Activated naive CD4-positive, alpha-beta T cell treated with Interleukin-2 at 50 U/mL for 16 hours (primary cell): ENCODE results near the gene KCNK16.
A peak's percentile ranks its signal among the peaks of the same experiment; 100 is the strongest.

Source experiments
- DNase-seq: peaks from one replicate; pipeline ENCODE4 v3.0.0-alpha.2; 2020

KCNK16 gene

DNA sequence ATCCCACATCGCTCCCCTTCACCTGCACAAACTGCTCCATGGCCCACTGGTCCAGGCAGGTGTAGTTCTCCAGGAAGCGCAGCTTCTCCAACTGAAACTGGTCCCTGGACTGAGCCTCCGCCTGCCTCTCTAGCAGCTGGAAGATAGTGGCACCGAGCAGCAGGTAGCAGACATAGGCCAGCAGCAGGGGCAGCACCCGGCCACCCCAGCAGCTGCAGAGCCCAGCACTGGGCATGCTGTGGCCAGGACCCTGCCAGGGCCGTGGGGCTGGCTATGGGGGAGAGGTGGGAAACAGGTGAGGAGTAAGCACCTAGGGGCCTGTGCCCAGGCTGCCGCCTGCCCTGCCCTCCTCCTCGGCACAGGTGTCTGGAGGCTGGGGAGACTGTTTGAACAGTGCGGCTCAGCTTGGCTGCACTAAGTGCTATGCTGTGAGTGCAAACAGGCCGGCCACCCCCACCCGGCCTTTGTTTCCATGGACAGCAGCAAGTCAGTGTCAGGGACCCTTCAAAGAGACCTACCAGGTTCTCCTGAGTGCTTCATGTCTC lies at the start of gene KCNK16:
TSS of gene KCNK16 (minus strand) at position 397 of the 545 bp plus-strand sequence. CDS start at position 235, 162 bp downstream.
- DNase-seq, result no peak

DNA sequence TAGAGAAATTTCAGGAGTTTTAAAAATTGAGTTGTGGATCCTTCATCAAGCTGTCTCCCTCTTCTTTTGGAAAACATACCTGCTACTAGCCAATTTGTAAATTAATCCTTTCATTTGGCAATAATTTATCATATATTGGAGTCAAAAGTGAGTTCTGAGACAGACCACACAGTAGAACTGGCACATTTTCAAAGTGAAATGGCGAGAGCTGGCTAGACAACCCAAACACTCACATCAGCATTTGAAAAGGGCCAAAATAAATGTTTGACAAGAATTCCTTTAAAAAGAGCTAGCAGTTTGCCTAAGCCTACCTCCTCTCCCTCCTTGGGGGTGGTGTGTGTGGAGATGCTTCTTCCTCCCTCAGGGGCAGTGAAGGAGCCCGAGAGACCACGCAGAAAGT lies 47.9 kb upstream of the KCNK16 start:
- DNase-seq, result no peak

DNA sequence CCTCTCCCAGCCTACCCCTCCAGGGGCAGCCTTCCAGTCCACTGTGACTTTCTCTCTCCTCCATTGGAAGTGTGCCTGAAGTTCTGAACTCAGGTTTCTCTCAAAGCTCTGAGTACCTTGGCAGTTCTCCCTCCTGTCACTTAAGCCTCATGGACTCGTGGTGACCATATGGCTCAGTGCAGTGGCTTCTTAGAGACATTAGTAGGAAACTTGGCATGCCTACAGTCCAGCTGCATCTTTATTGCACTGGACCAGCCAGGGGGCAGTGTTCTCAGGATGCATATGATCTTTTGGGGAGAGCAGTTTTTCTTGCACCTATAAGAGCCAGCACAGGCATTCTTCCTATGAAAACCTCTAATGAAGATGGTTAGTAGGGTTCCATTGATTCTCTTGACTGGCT lies 47.5 kb upstream of the KCNK16 start:
- no peak for DNase-seq

DNA sequence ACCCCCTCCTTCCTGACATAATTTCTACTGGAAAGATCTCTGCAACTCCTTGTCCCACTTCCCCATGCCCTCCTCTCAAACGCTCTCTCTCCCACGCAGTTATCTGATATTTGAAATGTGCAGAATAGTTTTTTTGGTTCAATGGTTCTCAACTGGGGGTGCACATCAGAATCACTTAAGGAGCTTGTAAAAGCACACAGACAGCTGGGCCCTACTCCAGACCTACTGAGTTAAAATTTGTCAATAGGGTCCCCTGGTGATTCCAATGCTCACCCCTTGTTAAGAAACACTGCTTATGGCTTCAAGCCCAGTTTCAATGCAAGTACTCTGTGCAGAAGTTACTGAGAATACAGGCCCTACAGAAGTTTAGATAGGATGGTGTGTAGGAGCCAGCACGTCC lies 45.2 kb upstream of the KCNK16 start:
- no peak for DNase-seq

DNA sequence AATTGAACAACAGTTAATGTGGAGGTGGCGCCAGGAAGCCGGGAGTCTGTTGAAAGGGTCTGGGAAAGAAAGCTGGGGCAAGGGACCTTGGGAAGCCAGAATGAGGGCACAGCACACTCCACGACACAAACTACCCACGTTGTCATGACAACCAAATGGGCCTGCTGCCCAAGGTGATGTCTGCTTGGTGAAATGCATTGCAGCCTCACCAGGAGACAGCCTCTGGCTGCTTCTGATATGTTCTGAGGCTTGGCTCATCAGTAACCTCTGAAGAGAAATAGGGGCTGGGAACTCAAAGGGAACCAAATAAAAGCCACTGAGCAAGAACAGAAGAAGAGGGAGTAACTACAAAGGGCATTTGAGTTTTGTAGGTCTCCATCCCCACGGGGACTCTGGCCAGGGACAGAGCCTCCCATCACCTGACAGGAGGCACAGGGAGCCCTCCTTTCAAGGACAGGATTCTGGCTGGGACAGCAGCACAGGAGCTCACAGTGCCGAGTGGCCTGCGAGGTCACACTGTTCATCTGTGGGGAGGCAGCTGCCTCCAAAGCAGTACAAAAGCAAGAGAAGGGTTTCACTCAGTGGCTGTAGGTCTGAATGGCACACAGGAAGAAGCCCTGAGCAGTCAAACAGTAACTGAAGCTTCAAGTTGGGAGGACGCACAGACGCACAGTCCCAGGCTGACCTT lies 44.6 kb upstream of the KCNK16 start:
- no peak for DNase-seq

DNA sequence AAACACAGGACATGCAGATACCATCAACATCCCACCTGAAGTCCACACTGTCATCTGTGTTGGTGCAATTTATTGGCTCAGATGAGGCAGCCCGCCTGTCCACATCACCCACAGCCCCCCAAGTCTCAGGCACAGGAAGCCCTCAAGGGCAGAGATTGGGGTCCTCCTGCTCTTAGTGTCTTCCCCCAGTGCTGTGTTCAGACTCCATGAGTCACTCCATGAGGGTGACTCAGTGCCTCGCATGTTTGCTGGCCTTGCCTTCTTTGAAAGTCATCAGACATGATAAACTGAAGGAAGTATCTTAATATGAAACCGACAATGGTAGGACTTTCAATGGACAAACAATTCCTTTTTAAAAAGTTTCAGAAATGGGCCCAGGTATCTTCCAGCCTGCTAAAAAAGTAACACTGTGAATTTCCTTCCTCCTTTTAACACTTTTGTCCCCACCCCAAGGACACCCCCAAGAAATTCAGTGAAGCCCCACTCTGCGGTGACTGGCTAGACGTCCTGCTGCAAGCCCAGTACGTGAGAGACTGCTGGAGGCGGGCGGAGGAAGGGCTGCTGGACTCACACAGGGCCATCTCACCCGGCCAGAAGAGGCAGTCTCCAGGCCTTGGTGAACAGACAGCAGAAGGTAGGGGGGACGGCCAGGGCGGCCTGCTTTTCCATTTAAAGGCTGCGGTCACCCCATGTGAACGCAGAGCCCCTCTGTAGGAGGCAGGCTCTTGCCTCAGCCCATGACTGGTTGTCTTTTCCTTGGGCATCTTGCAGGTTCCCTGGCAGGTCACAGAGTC lies 43.0 kb upstream of the KCNK16 start:
- DNase-seq, result no peak

DNA sequence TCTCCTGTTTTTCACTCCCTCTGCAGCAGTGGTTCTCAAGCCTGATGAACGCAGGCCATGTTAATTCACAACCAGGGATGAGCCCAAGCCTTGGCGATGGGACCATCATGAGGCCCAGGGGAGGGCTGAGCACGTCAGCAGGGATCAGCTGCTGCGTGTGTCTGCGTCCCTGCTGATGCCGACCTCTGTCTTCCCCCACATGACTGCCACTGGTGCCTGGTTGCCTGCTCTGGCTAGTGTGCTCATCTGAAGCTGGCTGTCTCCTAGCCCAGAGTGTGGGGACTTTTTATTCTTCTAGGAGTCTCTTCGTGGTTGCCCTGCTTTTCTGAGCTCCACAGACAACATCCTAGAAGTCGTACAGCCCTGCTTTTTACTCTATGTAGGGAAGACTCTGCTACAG lies 40.8 kb upstream of the KCNK16 start:
- no peak for DNase-seq

DNA sequence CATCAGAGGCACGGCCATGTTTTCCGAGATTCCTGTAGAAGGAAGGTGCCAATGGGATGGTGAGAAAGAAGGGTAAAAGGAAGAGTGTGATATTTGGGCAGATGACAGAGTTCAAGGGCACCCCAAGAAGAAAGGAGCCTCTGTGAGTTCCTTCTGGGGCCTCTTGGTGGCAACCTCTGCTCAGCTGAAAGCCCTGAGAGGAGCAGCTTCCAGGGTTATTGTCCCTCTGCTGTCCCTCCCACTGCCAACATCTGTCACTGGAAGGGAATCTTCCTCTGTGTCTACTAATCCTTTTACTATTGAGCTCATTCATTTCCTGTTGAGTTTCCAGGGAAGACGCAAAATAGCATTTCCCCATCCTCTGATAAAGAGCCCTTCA lies 40.0 kb upstream of the KCNK16 start:
- no peak for DNase-seq

DNA sequence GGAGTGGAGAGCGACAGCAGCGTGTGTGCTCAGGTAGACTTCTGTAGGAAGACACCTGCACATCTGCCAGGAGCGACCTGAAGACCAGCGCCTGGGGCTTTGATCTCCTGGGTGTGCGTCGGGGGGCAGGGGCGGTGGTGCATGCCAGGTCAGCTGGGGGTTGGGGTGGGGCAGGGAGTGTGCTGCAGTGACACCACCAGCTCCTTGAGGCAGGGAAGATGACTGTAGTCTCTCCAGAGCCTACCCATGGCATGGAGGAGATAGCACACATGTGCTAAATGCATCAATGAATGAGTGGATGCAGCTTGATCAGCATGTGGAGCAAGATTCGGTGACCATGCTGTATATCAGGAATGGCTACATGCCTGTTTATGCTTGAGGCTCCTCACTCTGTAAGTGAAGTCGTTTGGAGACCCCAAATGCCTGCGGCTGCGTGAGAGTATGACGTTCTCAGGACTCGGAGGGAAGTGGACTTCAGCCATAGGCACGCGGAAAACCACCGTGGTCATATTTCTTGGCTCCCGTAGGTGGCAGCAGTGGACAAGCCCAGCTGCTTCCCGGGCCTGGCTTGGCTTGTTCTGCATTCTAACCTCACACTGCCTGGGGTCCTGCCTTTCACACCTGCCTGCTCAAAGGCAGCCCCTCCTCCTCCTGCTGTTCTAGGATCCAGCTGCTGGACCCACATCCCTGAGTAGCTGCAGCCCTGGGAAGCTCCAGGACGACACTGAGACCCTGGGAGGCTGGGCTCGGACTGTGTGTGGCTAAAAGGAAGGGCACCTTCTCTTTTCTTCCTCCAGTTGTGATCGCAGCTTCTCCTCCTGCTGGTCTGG lies 39.4 kb upstream of the KCNK16 start:
- peak; percentile 25 for DNase-seq

DNA sequence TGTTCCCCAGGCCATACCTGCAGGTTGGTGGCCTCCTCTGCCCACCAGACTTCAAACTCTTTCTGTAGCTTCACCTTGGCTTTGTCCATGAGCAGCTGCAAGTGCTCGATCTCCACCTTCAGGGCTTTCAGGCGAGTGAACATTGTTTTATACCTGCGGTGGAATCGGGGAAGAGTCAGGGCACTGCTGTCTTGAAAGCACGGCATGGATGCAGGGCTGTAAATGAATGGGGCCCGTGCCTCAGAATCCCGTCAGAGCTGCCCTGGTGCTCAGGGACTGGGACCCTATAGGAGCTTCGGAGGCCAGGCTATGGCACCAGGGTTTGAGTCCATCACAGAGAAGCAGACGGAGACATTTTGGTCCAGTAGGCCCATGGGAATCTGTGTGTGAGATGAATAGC lies 37.9 kb upstream of the KCNK16 start:
- DNase-seq, result no peak

DNA sequence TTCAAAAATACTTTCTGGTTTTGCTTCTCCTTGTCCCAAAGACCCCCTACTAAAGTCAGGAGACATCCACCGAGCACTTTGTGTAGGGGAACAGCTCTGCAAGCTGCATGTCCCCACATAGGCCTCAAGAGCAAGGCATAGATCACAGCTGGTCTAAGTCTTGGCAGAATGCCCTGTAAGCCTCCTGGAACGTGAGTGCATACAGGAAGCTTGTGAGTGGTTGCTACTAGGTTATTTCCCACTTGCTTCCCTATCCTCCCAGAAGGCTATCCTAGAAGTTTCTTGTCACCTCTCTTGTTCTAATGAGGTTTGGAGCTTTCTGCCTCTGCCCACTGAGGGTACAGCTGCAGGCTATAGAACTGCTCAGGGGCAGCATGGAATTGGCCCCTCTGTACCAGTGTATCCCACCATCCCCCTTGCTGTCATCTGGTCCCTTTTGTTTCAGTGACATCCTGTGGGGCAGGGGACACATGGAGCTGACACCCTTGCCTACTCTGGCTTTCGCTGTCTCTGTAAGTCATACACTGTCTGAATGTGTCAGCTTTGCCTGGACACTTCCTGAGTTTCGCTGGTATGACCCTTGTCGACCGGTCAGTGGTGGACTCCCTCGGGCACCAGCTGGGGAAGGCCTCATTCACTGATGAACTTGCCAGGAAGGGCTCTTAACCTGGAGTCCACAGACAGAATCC lies 35.6 kb upstream of the KCNK16 start:
- DNase-seq, result no peak

DNA sequence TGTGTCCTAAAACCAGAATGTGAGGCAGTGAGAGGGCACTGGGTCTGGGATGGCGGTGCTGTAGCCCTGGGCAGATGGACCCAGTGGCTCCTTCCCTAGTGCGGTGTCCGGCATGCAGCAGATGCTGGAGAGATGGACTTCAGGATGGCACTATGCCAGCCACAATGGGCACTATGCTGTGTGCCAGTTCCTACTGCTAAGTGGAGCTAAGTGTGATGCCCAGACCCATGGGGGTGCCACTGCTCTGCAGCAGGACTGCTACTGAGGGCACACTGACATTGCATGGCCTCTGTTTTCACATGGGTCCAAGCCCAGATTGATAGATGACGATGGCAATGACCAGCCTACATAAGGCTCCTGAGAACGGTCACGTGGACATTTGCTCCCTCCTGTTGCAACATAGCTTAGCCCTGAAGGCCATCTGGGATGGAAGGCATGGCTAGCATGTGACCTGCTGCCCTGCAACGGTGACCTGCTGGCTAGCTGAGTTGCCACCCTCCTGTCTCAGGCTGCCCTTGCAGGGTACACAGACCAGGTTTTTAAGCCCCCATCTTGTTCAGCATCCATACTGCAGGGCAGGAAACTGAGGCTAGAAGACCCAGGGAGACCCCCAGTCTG lies 31.3 kb upstream of the KCNK16 start:
- no peak for DNase-seq

DNA sequence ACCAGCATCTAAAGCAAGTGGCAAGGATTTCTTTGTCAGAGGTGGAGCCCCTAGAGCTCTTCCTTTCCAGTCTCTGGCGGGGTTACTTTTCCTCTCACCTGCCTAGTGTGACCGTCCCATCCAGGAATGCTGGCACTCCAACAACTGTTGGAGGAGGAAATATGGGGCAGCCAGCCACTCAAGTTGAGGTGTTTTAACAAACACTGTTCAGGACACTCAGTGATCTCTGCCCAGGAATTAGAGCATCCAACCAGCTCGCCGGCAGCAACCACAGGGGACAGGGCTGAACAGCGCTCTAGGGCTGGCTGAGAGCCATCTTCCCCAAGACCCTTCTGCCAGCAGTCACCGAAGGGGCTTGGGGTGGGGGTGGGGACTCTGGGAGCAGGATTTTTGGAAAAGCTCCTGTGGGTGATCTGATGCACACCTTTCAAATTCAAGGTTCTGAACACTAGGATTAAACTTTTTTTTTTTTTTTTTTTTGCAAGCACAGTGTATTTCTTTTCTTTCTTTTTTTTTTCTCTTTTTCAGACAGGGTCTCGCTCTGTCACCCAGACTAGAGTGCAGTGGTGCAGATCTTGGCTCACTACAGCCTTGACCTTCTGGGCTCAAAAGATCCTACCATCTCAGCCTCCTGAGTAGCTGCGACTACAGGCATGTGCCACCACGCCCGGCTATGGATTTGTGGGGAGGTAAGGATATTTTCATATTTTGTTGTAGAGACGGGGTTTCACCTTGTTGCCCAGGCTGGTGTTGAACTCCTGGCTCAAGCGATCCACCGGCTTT lies 28.4 kb upstream of the KCNK16 start:
- no peak for DNase-seq

DNA sequence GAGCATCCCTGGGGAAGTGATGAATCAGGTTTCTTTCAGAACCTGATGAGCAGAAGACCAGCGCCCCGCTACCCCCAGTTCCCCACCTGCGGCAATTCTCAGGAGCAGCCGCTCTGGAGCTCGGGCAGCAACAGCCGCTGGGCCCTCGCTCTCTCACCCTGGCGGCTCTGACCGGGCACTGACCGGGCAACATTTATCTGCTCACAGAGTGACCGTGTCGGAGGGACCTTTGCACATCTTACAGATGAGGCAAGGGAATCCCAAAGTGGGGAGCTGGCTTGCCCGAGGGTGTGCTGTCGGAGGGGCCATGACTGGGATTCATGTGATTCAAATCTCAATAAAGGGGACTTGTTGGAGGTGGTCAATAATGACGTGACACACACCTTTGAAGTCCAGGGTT lies 26.2 kb upstream of the KCNK16 start:
- DNase-seq, result no peak

DNA sequence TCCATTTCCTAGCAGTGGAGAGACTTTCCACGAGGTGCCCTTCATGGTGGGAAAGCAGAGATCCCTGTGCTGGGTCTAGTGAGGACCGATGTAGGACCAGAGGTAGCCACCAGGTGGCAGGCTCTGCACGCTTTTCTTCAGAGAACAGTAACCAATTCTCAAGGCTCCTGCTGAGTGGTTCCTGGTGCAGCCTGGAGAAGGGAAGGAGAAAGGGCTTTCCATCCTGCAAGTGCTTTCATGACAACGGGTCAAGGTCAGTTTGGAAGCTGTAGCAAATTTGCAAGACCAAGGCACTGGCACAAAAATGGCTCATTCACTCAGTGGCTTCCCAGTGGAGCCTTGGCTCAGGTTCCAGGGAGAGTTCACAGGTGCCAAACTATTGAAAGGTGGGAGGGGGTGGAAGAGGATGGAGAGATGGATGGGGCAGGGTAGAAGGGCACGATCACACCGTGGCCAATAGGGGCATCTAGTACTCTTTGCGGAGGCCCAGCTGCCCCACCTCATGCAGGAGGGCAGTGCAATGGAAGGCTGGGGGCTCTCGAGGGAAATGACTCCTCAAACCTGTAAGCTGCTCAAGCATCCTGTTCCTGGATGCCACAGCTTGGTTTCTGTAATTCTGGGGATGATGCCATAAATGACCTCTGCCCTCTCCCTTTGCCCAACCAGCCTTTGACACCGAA lies 25.5 kb upstream of the KCNK16 start:
- peak; percentile 56 for DNase-seq

DNA sequence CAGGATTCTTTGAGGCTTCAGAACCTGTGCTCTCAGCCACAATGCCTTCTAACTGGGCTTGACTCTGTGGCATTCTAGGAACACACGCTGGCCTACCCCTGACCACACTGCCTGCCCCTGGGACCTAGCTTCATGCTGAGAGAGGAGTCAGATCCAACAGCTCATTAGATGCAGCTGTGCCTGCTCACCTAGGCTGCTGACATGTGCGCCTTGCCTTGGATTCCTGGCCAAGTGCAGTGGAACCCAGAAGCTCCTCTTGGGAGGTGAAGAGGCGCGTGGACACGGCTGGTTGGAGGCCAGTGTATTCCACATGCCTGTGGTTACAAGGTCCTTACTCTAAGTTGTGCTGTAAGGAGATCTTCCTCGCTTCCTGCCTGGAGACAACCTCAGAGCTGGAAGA lies 24.7 kb upstream of the KCNK16 start:
- no peak for DNase-seq

DNA sequence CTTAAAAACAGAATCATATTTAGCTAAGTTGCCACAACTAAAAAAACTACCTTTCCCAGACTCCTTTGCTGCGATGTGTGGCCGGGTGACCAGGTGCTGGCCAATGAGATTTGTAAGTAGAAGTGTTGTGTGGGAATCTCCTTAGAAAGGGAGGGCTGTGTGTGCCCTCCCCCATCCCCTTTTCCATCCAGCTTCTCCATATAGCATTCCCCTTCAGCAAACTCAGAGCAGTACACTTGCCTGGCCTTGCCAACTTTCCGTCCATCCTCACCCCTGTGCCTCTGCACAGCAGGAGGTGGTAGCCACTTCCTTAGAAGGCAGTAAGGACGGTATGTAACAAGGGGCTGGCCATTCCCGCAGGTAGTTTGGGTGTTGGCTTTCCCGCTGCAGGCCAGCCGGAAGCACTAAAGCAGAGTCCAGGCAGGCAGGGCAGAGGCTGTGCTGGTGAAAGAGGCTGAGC lies 22.3 kb upstream of the KCNK16 start:
- DNase-seq, result no peak

DNA sequence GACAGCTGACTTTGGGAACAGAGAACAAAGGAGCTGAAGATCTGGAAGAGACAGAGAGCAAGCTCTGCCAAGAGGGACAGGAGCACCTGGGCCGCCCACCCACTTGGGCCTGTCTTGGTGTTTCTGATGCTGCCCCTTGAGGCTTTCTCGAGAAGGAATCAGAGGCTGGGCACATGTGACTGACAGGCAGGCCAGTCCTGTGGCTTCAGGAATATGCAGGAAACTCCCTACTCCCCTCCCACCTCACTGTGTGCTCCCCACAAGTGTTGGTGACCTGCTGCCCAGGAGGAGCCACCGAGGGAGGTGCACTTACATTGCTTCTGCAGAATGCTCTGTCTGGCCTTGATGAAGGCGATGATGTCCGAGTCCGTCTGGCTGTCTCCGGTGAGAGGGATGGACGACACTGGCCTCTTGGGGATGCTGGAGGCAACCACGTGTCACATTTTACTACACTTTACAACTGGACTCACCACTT lies 20.9 kb upstream of the KCNK16 start:
- DNase-seq, result no peak

DNA sequence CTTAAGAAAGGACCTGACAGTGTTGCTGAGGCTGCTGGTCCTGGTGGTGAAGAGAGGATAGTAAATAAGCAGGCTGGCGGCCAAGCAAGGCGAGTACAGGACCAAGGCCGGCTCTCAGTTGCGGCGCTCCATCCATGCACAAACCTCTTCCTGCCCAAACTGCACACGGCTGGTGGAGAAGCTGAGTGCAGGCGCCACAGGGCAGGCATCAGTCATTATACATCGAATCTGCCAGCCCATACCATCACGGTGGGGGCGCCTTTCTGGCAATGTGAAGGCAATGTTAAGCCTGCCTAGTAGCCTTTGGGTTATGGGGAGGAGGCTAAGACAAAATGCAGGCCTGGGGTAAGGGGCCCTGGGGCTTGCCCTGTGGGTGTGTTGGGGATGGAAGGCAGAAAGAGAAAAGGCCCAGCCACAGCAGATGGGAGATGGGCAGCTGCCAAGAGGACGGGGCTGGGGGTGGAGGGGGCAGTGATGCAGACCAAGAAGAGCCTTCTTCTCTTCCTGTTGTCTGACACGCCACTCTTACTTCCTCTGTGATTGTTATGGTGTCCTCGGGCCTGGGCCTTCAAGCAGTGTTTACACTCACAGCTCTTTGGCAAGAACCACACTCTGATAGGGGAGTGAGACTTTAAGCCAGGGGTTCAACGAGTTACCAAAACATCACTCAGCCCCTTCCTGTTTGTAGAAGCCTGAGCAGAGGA lies 20.3 kb upstream of the KCNK16 start:
- DNase-seq, result no peak

DNA sequence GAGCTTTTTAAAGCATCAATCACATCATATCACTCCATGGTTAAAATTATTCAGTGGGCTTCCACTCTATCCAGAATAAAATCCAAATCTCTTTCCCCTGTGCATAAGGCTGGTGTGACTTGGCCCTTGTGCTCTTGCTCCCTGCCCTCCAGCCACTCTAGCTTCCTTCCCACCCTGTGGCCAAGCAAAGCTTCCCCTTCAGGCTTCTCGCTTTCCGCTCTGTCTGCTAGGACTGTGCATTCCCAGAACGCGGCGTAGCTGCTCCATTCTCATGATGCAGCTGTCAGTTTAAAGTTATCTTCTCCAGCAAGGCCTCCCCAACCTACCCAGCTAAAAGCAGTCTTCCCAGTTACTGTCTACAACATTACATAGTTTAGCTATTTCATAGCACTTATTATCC lies 19.4 kb upstream of the KCNK16 start:
- no peak for DNase-seq
